NT2/D1 (cell line): ENCODE results near the gene ACP7.
A peak's percentile ranks its signal among the peaks of the same experiment; 100 is the strongest.

Source experiments
- DNase-seq: peaks from one replicate; pipeline ENCODE4 v3.0.0-alpha.2; 2011; ENCODE audit warnings: low read depth, low spot score
- H3K27me3 ChIP-seq: 2 replicates; pipeline ENCODE4 v1.6.0; 2011; ENCODE audit warnings: mild to moderate bottlenecking; ENCODE audit not compliant: insufficient read length, insufficient read depth
- H3K36me3 ChIP-seq: 2 replicates; pipeline ENCODE4 v1.6.1; 2011; ENCODE audit warnings: mild to moderate bottlenecking, low read length, mixed read lengths; ENCODE audit not compliant: insufficient read depth, insufficient read length
- H3K4me1 ChIP-seq: 2 replicates; pipeline ENCODE4 v1.5.1; 2011; ENCODE audit not compliant: insufficient read depth, insufficient read length
- H3K4me3 ChIP-seq: 2 replicates; pipeline ENCODE4 v1.5.1; 2011; ENCODE audit warnings: low read depth; ENCODE audit not compliant: insufficient read length
- H3K9ac ChIP-seq: 2 replicates; pipeline ENCODE4 v1.6.0; 2011; ENCODE audit warnings: low read depth; ENCODE audit not compliant: insufficient read length
- H3K9me3 ChIP-seq: 2 replicates; pipeline ENCODE4 v1.5.1; 2011; ENCODE audit warnings: mild to moderate bottlenecking, low read length; ENCODE audit not compliant: insufficient read depth
- SUZ12 ChIP-seq: IDR thresholded peaks from 2 replicates; pipeline ENCODE4 v1.6.1; 2011; ENCODE audit not compliant: insufficient read length, insufficient read depth; ENCODE audit errors: extremely low read depth
- YY1 ChIP-seq: IDR thresholded peaks from 2 replicates; pipeline ENCODE4 v1.6.1; 2011; ENCODE audit not compliant: insufficient read length, insufficient read depth
- ZNF274 ChIP-seq: IDR thresholded peaks from 2 replicates; pipeline ENCODE4 v1.6.1; 2011; ENCODE audit warnings: mild to moderate bottlenecking, low read depth, low read length

The ACP7 gene

GRCh38 chr19:39083983-39084731 lies at the start of gene ACP7:
ACP7 (plus strand) TSS chr19:39084368; CDS start chr19:39085270, 902 bp downstream.
- TF ChIP-seq SUZ12 (no peak), ZNF274 (no peak), YY1 (no peak)
- Histone ChIP-seq H3K4me3 (peak within 1 kb of the TSS; percentile 26), H3K9ac (peak within 1 kb of the TSS; percentile 50), H3K36me3 (no peaks in the 10 kb centered on the region), H3K27me3 (peaks cover 42% of the 10 kb centered on the region), H3K4me1 (no peaks in the 10 kb centered on the region), H3K9me3 (no peaks in the 10 kb centered on the region)
- no peak for DNase-seq

- Histone ChIP-seq H3K36me3 (no peaks in the 10 kb centered on the region), H3K27me3 (no peaks in the 10 kb centered on the region), H3K4me3 (no peak overlapping the region), H3K9me3 (no peaks in the 10 kb centered on the region), H3K9ac (no peak overlapping the region), H3K4me1 (no peaks in the 10 kb centered on the region)
- DNase-seq = no peak
- TF ChIP-seq ZNF274 (no peak), SUZ12 (no peak), YY1 (no peak)
Measured at GRCh38 chr19:39036581-39036980, 47.6 kb upstream of the ACP7 start.

- TF ChIP-seq ZNF274 (no peak), YY1 (no peak), SUZ12 (no peak)
- Histone ChIP-seq H3K9me3 (no peaks in the 10 kb centered on the region), H3K9ac (no peak overlapping the region), H3K4me1 (no peaks in the 10 kb centered on the region), H3K27me3 (no peaks in the 10 kb centered on the region), H3K36me3 (no peaks in the 10 kb centered on the region), H3K4me3 (no peak overlapping the region)
- no peak for DNase-seq
Measured at GRCh38 chr19:39037194-39037593, 47.0 kb upstream of the ACP7 start.

GRCh38 chr19:39038098-39038497 lies 46.1 kb upstream of the ACP7 start:
- H3K27me3 ChIP-seq = no peaks in the 10 kb centered on the region
- DNase-seq = no peak
- no peaks in the 10 kb centered on the region for H3K9me3 ChIP-seq
- TF ChIP-seq SUZ12 (no peak), YY1 (no peak), ZNF274 (no peak)
- H3K4me1 ChIP-seq = no peaks in the 10 kb centered on the region
- no peak overlapping the region for H3K4me3 ChIP-seq
- no peak overlapping the region for H3K9ac ChIP-seq
- H3K36me3 ChIP-seq = no peaks in the 10 kb centered on the region

- no peaks in the 10 kb centered on the region for H3K27me3 ChIP-seq
- no peaks in the 10 kb centered on the region for H3K36me3 ChIP-seq
- TF ChIP-seq SUZ12 (no peak), YY1 (no peak), ZNF274 (no peak)
- H3K9ac ChIP-seq = no peak overlapping the region
- no peaks in the 10 kb centered on the region for H3K4me1 ChIP-seq
- H3K9me3 ChIP-seq = peaks cover 13% of the 10 kb centered on the region; the same call in 1 of the 2 replicates
- DNase-seq = no peak
- H3K4me3 ChIP-seq = no peak overlapping the region
Measured at GRCh38 chr19:39045506-39045905, 38.7 kb upstream of the ACP7 start.

GRCh38 chr19:39046037-39046821 lies 37.9 kb upstream of the ACP7 start:
- H3K9ac ChIP-seq = no peak overlapping the region
- H3K4me3 ChIP-seq = no peak overlapping the region
- TF ChIP-seq ZNF274 (no peak), SUZ12 (no peak), YY1 (no peak)
- DNase-seq = no peak
- H3K9me3 ChIP-seq = peaks cover 13% of the 10 kb centered on the region; the same call in 1 of the 2 replicates
- H3K4me1 ChIP-seq = no peaks in the 10 kb centered on the region
- H3K36me3 ChIP-seq = no peaks in the 10 kb centered on the region
- no peaks in the 10 kb centered on the region for H3K27me3 ChIP-seq

- H3K4me3 ChIP-seq = no peak overlapping the region
- no peak for TF ChIP-seq SUZ12
- TF ChIP-seq YY1 = no peak
- no peak for TF ChIP-seq ZNF274
- no peaks in the 10 kb centered on the region for H3K4me1 ChIP-seq
- H3K27me3 ChIP-seq = no peaks in the 10 kb centered on the region
- no peaks in the 10 kb centered on the region for H3K36me3 ChIP-seq
- H3K9ac ChIP-seq = no peak overlapping the region
- peaks cover 13% of the 10 kb centered on the region; the same call in 1 of the 2 replicates for H3K9me3 ChIP-seq
- no peak for DNase-seq
Measured at GRCh38 chr19:39047073-39047472, 37.1 kb upstream of the ACP7 start.
